Measurements from ENCODE around the gene FARSB.

The FARSB gene

DNA sequence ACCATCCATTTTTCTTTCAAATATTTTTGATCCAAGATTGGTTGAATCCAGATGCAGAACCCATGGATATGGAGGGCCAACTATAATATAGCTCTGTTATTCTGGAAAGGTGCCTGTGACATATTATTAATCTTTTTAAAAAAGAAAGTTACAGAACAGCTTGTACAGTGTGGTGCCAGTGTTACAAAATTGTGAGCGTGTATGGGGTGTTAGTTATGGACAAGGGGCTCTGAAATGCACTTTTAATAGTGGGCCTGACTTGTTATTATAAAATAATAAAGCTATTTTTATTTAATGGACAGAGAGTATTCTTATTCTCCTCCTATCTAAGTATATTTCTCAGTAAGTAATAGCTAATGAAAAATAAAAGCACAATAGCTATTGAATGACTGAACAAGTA lies 111.2 kb downstream of the FARSB start:
- peaks cover 36% of the 10 kb centered on the region for H3K4me1 Mint-ChIP-seq
- no peaks in the 10 kb centered on the region for H3K36me3 Mint-ChIP-seq (ENCODE audit: low read depth)
- no peak overlapping the region for H3K27ac Mint-ChIP-seq
- peaks cover 4% of the 10 kb centered on the region for H3K27me3 Mint-ChIP-seq (ENCODE audit: low read depth, poor library complexity)
- no peaks in the 10 kb centered on the region for H3K9me3 Mint-ChIP-seq
- TF ChIP-seq, protein P1, sequence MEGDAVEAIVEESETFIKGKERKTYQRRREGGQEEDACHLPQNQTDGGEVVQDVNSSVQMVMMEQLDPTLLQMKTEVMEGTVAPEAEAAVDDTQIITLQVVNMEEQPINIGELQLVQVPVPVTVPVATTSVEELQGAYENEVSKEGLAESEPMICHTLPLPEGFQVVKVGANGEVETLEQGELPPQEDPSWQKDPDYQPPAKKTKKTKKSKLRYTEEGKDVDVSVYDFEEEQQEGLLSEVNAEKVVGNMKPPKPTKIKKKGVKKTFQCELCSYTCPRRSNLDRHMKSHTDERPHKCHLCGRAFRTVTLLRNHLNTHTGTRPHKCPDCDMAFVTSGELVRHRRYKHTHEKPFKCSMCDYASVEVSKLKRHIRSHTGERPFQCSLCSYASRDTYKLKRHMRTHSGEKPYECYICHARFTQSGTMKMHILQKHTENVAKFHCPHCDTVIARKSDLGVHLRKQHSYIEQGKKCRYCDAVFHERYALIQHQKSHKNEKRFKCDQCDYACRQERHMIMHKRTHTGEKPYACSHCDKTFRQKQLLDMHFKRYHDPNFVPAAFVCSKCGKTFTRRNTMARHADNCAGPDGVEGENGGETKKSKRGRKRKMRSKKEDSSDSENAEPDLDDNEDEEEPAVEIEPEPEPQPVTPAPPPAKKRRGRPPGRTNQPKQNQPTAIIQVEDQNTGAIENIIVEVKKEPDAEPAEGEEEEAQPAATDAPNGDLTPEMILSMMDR (IDR thresholded peaks at IDR 0.05): no peak
- no peak for DNase-seq
- H3K4me3 Mint-ChIP-seq: no peak overlapping the region

DNA sequence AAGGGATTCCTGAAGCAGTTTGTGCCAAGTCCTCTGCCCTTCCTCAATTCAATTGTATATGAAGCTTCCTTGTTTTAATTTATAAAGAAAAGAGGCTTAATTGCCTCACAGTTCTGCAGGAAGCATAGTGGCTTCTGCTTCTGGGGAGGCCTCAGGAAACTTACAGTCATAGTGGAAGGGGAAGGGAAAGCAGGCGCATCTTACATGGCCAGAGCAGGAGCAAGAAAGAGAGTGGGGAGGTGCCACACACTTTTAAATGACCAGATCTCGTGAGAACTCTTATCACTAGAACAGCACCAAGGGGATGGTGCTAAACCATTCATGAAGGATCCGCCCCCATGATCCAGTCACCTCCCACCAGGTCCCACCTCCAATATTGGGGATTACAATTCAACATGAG lies 117.4 kb downstream of the FARSB start:
- H3K9me3 Mint-ChIP-seq: peaks cover 13% of the 10 kb centered on the region
- peaks cover 19% of the 10 kb centered on the region for H3K27me3 Mint-ChIP-seq (ENCODE audit: low read depth, poor library complexity)
- peaks cover 7% of the 10 kb centered on the region for H3K4me1 Mint-ChIP-seq
- H3K4me3 Mint-ChIP-seq: no peak overlapping the region
- no peak overlapping the region for H3K27ac Mint-ChIP-seq
- TF ChIP-seq, protein P1 (IDR thresholded peaks at IDR 0.05): no peak
- no peak for DNase-seq
- no peaks in the 10 kb centered on the region for H3K36me3 Mint-ChIP-seq (ENCODE audit: low read depth)

DNA sequence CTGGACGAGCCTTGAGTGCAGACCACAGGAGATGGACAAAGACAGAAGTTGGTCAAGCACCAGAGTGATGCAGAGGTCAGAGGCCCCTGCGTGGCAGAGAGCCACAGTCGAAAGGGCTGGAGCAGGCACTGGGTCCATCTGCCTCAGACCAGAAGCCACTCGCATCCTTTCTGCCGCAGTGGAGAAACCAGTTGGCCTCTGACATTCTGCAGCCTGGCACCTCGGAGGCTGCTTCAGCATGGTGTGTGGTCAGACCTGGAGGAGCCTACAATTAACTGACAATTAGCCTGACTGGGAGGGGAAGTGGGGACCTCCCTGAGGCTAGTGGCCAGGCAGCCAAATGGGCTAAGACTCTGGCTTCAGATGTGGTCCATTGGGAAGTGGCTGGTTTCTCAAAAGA lies 120.4 kb downstream of the FARSB start:
- Mint-ChIP-seq H3K27me3 (ENCODE audit: low read depth, poor library complexity) (peaks cover 27% of the 10 kb centered on the region), H3K36me3 (ENCODE audit: low read depth) (no peaks in the 10 kb centered on the region), H3K4me3 (no peak overlapping the region), H3K27ac (no peak overlapping the region), H3K9me3 (peaks cover 25% of the 10 kb centered on the region), H3K4me1 (peaks cover 7% of the 10 kb centered on the region)
- TF ChIP-seq, protein P1 (IDR thresholded peaks at IDR 0.05): no peak
- no peak for DNase-seq

DNA sequence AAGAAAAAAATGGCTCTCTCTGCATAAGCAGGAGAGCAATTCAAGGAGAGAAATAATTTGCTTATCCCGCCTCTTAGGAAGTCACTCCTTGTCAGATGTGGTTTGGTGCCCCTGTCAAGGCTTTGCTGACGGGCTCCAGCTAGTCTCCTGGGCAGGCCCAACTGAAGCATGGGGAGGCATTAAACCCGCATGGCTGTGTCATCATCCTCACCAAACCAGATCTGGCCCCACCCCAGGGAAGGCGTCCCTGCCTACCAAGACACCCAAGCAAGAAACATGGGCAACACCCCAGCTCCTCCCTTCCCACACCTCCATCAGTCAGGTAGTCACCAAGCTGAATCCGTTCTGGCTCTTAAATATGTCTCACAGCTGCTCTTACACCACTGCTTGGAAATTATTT lies 123.6 kb downstream of the FARSB start:
- Mint-ChIP-seq H3K9me3 (peaks cover 31% of the 10 kb centered on the region), H3K4me1 (peaks cover 7% of the 10 kb centered on the region), H3K4me3 (no peak overlapping the region), H3K36me3 (ENCODE audit: low read depth) (peaks cover 5% of the 10 kb centered on the region), H3K27ac (no peak overlapping the region), H3K27me3 (ENCODE audit: low read depth, poor library complexity) (peaks cover 30% of the 10 kb centered on the region)
- TF ChIP-seq, protein P1 (IDR thresholded peaks at IDR 0.05): no peak
- no peak for DNase-seq

DNA sequence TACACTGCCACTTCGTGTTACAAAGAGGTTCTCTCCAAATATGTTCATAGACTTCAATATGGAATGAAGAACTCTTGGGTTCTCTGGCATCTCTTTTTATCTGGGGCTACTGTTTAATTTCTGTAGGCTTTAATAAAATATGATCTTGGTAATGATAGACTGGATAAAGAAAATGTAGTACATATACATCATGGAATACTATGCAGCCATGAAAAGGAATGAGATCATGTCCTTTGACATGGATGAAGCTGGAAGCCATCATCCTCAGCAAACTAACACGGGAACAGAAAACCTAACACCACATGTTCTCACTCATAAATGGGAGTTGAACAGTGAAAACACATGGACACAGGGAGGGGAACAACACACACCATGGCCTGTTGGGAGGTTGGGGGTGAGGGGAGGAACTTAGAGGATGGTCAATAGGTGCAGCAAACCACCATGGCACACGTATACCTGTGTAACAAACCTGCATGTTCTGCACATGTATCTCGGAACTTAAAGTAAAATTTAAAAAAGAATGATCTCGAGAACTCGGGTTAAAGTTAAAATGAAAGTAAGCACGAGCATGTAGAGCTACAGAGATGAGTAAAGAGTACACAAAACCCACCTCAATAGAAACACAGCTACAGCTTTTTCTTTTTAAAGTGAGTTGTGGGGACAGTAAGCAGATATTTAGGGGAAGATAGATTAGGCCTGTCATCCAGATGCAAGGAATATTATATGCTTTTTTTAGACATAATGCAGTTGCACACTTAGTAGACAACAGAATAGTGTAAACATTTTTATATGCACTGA lies 129.2 kb downstream of the FARSB start:
- peaks cover 3% of the 10 kb centered on the region for H3K27me3 Mint-ChIP-seq (ENCODE audit: low read depth, poor library complexity)
- no peak overlapping the region for H3K4me3 Mint-ChIP-seq
- peaks cover 10% of the 10 kb centered on the region for H3K4me1 Mint-ChIP-seq
- TF ChIP-seq, protein P1 (IDR thresholded peaks at IDR 0.05): no peak
- H3K9me3 Mint-ChIP-seq: peaks cover 32% of the 10 kb centered on the region
- no peak overlapping the region for H3K27ac Mint-ChIP-seq
- no peak for DNase-seq
- H3K36me3 Mint-ChIP-seq (ENCODE audit: low read depth): peaks cover 5% of the 10 kb centered on the region

DNA sequence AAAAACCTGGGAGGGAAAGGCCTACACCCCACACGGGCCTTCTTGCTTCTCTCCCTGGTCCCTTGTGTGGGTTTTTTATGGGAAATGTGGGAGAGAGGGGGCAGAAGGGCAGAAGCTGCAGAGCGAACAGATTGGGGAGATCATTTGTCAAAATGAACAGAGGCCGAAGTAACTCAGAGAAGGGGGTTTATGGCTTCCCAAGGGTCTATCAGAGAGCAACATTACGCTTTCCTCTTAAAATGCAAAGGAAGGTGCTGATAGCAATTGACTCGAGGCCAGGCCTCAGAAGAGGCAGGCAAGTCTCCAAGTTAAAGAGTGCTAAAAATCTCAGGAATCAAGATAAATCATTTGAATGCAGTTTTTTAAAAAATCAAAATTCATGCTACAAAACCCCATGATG lies 130.1 kb downstream of the FARSB start:
- Mint-ChIP-seq H3K9me3 (peaks cover 23% of the 10 kb centered on the region), H3K4me1 (peaks cover 10% of the 10 kb centered on the region), H3K4me3 (no peak overlapping the region), H3K36me3 (ENCODE audit: low read depth) (peaks cover 5% of the 10 kb centered on the region), H3K27me3 (ENCODE audit: low read depth, poor library complexity) (peaks cover 3% of the 10 kb centered on the region), H3K27ac (peak overlapping the region; percentile 95)
- TF ChIP-seq, protein P1 (IDR thresholded peaks at IDR 0.05): no peak
- DNase-seq: no peak

Data from nephron progenitor cell (in vitro differentiated cells).